ENCODE data around the gene PRORP. TPM values are rescaled to one million over a fixed set of nuclear protein-coding genes. Genes with fewer than 3 reads are reported as not detected.

Gene PRORP
- total RNA-seq, 6 experiments from 2014 or later, result 15.2 to 22.2 (median 19.7) TPM

- Histone ChIP-seq H3K27me3 (no peaks in the 10 kb centered on the region), H3K36me3 (peaks cover 0 to 3% (median 0%) of the 10 kb centered on the region in 4 donors), H3K9me3 (no peaks in the 10 kb centered on the region), H3K4me1 (peaks cover 0 to 12% (median 0%) of the 10 kb centered on the region in 4 donors), H3K4me3 (no peak overlapping the region), H3K27ac (peak overlapping the region in 2 of 3 donors; percentile 53 to 76)
- intact Hi-C loops (cut with DNase I), result no loop called here
- ATAC-seq, result peak in 3 of 4 donors; percentile 36 to 68 (median 46)
- TF ChIP-seq POLR2A (IDR thresholded peaks at IDR 0.05) (no peak), CTCF (IDR thresholded peaks at IDR 0.05) (no peak)
- WGBS (ENCODE audit: insufficient coverage, low coverage, low lambda C conversion rate, missing lambda C conversion rate), result 20% methylated on average over 2 of the region's 2 CpGs
- DNase-seq, result peak in 1 of 3 donors; percentile 69
Measured at GRCh38 chr14:35117112-35117511, 5.2 kb upstream of the PRORP start.

- TF ChIP-seq POLR2A (IDR thresholded peaks at IDR 0.05), result no peak
- Histone ChIP-seq H3K27me3 (no peaks in the 10 kb centered on the region), H3K9me3 (no peaks in the 10 kb centered on the region), H3K27ac (peak overlapping the region; percentile 96 to 97 (median 97)), H3K4me3 (peak overlapping the region; percentile 73 to 92 (median 87)), H3K36me3 (no peaks in the 10 kb centered on the region), H3K4me1 (peaks cover 0 to 32% (median 0%) of the 10 kb centered on the region in 4 donors)
- intact Hi-C loops (cut with DNase I), result loop anchor here in 1 of 2 donors (5.0 kb wide), 1 partner anchor 74 kb away; the partner anchor contains the start of gene FAM177A1
- ATAC-seq, result peak in 3 of 4 donors; percentile 85 to 91 (median 87)
- peak in 1 of 3 donors; percentile 35 for DNase-seq
- WGBS (ENCODE audit: insufficient coverage, low coverage, low lambda C conversion rate, missing lambda C conversion rate), result 26% methylated on average over 30 of the region's 34 CpGs
Measured at GRCh38 chr14:35121026-35121886, 1.1 kb upstream of the PRORP start.

GRCh38 chr14:35122696-35123387 is 490 bp downstream of the PRORP start:
- TF ChIP-seq POLR2A (IDR thresholded peaks at IDR 0.05) (no peak), CTCF (IDR thresholded peaks at IDR 0.05) (no peak)
- 4% methylated on average over 20 of the region's 23 CpGs for WGBS (ENCODE audit: insufficient coverage, low coverage, low lambda C conversion rate, missing lambda C conversion rate)
- Histone ChIP-seq H3K27ac (peak overlapping the region; percentile 96 to 97 (median 97)), H3K36me3 (no peaks in the 10 kb centered on the region), H3K4me3 (peak overlapping the region; percentile 73 to 92 (median 87)), H3K9me3 (no peaks in the 10 kb centered on the region), H3K4me1 (peaks cover 0 to 20% (median 0%) of the 10 kb centered on the region in 4 donors), H3K27me3 (no peaks in the 10 kb centered on the region)
- DNase-seq (no peak), ATAC-seq (peak; percentile 7 to 40 (median 26))
- intact Hi-C loops (cut with DNase I), result loop anchor here in 1 of 2 donors (5.0 kb wide), 1 partner anchor 76 kb away; the partner anchor contains the start of gene FAM177A1

DNA sequence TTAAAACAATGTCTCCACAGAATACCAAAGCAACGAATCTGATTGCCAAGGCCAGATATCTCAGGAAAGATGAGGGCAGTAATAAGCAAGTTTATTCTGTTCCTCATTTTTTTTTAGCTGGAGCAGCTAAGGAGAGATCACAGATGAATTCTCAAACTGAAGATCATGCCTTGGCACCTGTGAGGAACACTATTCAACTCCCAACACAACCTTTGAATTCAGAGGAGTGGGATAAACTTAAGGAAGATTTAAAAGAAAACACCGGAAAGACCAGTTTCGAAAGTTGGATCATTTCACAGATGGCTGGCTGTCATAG is 994 bp downstream of the PRORP start:
- H3K4me3 ChIP-seq, result peak overlapping the region; percentile 73 to 92 (median 87)
- H3K27ac ChIP-seq, result peak overlapping the region in 2 of 3 donors; percentile 97
- H3K36me3 ChIP-seq, result no peaks in the 10 kb centered on the region
- DNase-seq, result no peak
- no peak for TF ChIP-seq POLR2A (IDR thresholded peaks at IDR 0.05)
- no peak for TF ChIP-seq CTCF (IDR thresholded peaks at IDR 0.05)
- intact Hi-C loops (cut with DNase I), result loop anchor here in 1 of 2 donors (5.0 kb wide), 1 partner anchor 76 kb away; the partner anchor contains the start of gene FAM177A1
- WGBS (ENCODE audit: insufficient coverage, low coverage, low lambda C conversion rate, missing lambda C conversion rate), result 40% methylated on average over 3 of the region's 3 CpGs
- no peaks in the 10 kb centered on the region for H3K27me3 ChIP-seq
- peaks cover 0 to 20% (median 0%) of the 10 kb centered on the region in 4 donors for H3K4me1 ChIP-seq
- ATAC-seq, result no peak
- H3K9me3 ChIP-seq, result no peaks in the 10 kb centered on the region

Data from right lobe of liver (tissue), 6 donors.